Endodermal cell (in vitro differentiated cells): ENCODE results near the gene ATP11C. TPM values are rescaled to one million over a fixed set of nuclear protein-coding genes. Genes with fewer than 3 reads are reported as not detected.
"Not testable (repeated sequence)": the region's sequence is repeated elsewhere in the genome, so short reads cannot be mapped to it uniquely, and the experiment has no call there.

Experiments used
- DNase-seq: peaks from one replicate; pipeline ENCODE4 v3.0.0-alpha.2; 2017
- H3K27ac ChIP-seq: 2 replicates; pipeline ENCODE4 v1.5.1; 2013; ENCODE audit warnings: mild to moderate bottlenecking, low read depth, low read length, moderate library complexity
- H3K27me3 ChIP-seq: 2 replicates; pipeline ENCODE4 v1.6.1; 2013; ENCODE audit warnings: mild to moderate bottlenecking, low read length, moderate library complexity; ENCODE audit not compliant: insufficient read depth, control insufficient read depth, poor library complexity, severe bottlenecking
- H3K36me3 ChIP-seq: 2 replicates; pipeline ENCODE4 v1.7.0; 2013; ENCODE audit warnings: mild to moderate bottlenecking, low read length, moderate library complexity; ENCODE audit not compliant: control insufficient read depth, insufficient read depth
- H3K4me1 ChIP-seq: one replicate; pipeline ENCODE4 v1.7.0; 2013; ENCODE audit warnings: low read length; ENCODE audit not compliant: control insufficient read depth, insufficient read depth
- H3K4me3 ChIP-seq: 2 replicates; pipeline ENCODE4 v1.5.1; 2013; ENCODE audit warnings: mild to moderate bottlenecking, low read length, moderate library complexity
- H3K9ac ChIP-seq: 2 replicates; pipeline ENCODE4 v1.6.1; 2013; ENCODE audit warnings: mild to moderate bottlenecking, low read length, moderate library complexity; ENCODE audit not compliant: poor library complexity, severe bottlenecking; ENCODE audit errors: extremely low read depth
- H3K9me3 ChIP-seq: 2 replicates; pipeline ENCODE4 v1.6.1; 2013; ENCODE audit warnings: mild to moderate bottlenecking, low read length, moderate library complexity; ENCODE audit not compliant: control insufficient read depth
- H3K27ac Mint-ChIP-seq: 2 replicates; pipeline ENCODE4 v1.8.0; 2020; ENCODE audit warnings: mixed read lengths
- H3K27me3 Mint-ChIP-seq: 2 replicates; pipeline ENCODE4 v1.8.0; 2021; ENCODE audit warnings: mild to moderate bottlenecking, mixed read lengths; ENCODE audit not compliant: insufficient read depth
- H3K36me3 Mint-ChIP-seq: 2 replicates; pipeline ENCODE4 v1.8.0; 2020; ENCODE audit warnings: low read depth, mixed read lengths
- H3K4me1 Mint-ChIP-seq: 2 replicates; pipeline ENCODE4 v1.8.0; 2020; ENCODE audit warnings: mixed read lengths
- H3K4me3 Mint-ChIP-seq: 2 replicates; pipeline ENCODE4 v1.8.0; 2020; ENCODE audit warnings: mild to moderate bottlenecking, moderate library complexity, mixed read lengths
- H3K9me3 Mint-ChIP-seq: 2 replicates; pipeline ENCODE4 v1.8.0; 2020; ENCODE audit warnings: mild to moderate bottlenecking, mixed read lengths
- CTCF ChIP-seq: fragments of 200-600 bp; sonication (generic); conservative IDR thresholded peaks from 2 replicates; pipeline ENCODE4 v1.5.0; 2021; ENCODE audit warnings: antibody characterized with exemption, mild to moderate bottlenecking
- WGBS, 2 experiments: methylation state at CpG; one replicate each; pipeline versions ENCODE4 v1.1.5 to v1.1.7; 2013; ENCODE audit warnings: missing lambda C conversion rate in 2 of 2, mixed read lengths in 1 of 2; ENCODE audit not compliant: insufficient coverage in 1 of 2, insufficient read length in 1 of 2; 5-methylcytosine and 5-hydroxymethylcytosine counted together
- total RNA-seq, 2 donors: library from RNA; stranded (reverse); fragmentation: NEBNext Ultra II Directional in 1 of 2; extraction: Animal tissue kit (Norgen Biotek cat#: 25700) in 1 of 2; gene quantifications; 2 replicates in 1 of 2; 3 replicates in 1 of 2; pipeline ENCODE4 v1.2.1, GENCODE V29; 2021

ATP11C gene
- total RNA-seq, 2 donors from 2014 or later, result 62.9 to 114 TPM

- H3K27me3 ChIP-seq, H3K4me3 Mint-ChIP-seq, H3K27ac ChIP-seq, H3K36me3 ChIP-seq, H3K27ac Mint-ChIP-seq, H3K4me1 ChIP-seq, H3K36me3 Mint-ChIP-seq, H3K4me3 ChIP-seq, DNase-seq, H3K9me3 Mint-ChIP-seq, H3K9ac ChIP-seq, H3K4me1 Mint-ChIP-seq, H3K9me3 ChIP-seq: not testable (repeated sequence)
- WGBS, 2 experiments, result 87% methylated on average over 2 of the region's 3 CpGs; no CpG with 5 or more reads in 1 of the 2 experiments
- TF ChIP-seq CTCF, result peak; percentile 83
- peaks cover 27% of the 10 kb centered on the region for H3K27me3 Mint-ChIP-seq
Measured at GRCh38 chrX:139966159-139966558, 33.3 kb upstream of the ATP11C start.

GRCh38 chrX:139965421-139965820, 32.6 kb upstream of the ATP11C start, which contains the start of gene CXorf66:
CXorf66 (minus strand) TSS chrX:139965521; CDS start chrX:139965496, 25 bp downstream.
- no peak within 1 kb of the TSS for H3K4me3 ChIP-seq
- peaks cover 30% of the 10 kb centered on the region for H3K27me3 Mint-ChIP-seq
- no peaks in the 10 kb centered on the region for H3K27me3 ChIP-seq
- H3K36me3 ChIP-seq, result no peaks in the 10 kb centered on the region
- H3K36me3 Mint-ChIP-seq, result no peaks in the 10 kb centered on the region
- TF ChIP-seq CTCF, result no peak
- no peak within 1 kb of the TSS for H3K27ac Mint-ChIP-seq
- H3K4me3 Mint-ChIP-seq, result no peak within 1 kb of the TSS
- H3K9ac ChIP-seq, result no peak within 1 kb of the TSS
- H3K9me3 ChIP-seq, result no peaks in the 10 kb centered on the region
- H3K27ac ChIP-seq, result no peak within 1 kb of the TSS
- no peak for DNase-seq
- 98 to 100% methylated on average over 3 to 7 of the region's 7 CpGs for WGBS, 2 experiments
- peaks cover 6% of the 10 kb centered on the region for H3K9me3 Mint-ChIP-seq
- H3K4me1 ChIP-seq, result no peaks in the 10 kb centered on the region
- H3K4me1 Mint-ChIP-seq, result peaks cover 4% of the 10 kb centered on the region

- not testable (repeated sequence) for H3K36me3 Mint-ChIP-seq, H3K4me1 ChIP-seq, DNase-seq, H3K27me3 ChIP-seq, H3K27ac ChIP-seq, H3K9me3 ChIP-seq, H3K4me1 Mint-ChIP-seq, H3K4me3 Mint-ChIP-seq, H3K27ac Mint-ChIP-seq, H3K9ac ChIP-seq, H3K9me3 Mint-ChIP-seq, H3K4me3 ChIP-seq, H3K36me3 ChIP-seq
- 50 to 55% methylated on average over 1 to 2 of the region's 2 CpGs for WGBS, 2 experiments
- H3K27me3 Mint-ChIP-seq, result peaks cover 19% of the 10 kb centered on the region
Measured at GRCh38 chrX:139961091-139961490, 28.2 kb upstream of the ATP11C start.

GRCh38 chrX:139949703-139950102, 16.9 kb upstream of the ATP11C start:
- Mint-ChIP-seq H3K36me3 (no peaks in the 10 kb centered on the region), H3K9me3 (no peaks in the 10 kb centered on the region), H3K27me3 (peaks cover 1% of the 10 kb centered on the region), H3K4me1 (no peaks in the 10 kb centered on the region), H3K4me3 (no peak overlapping the region), H3K27ac (no peak overlapping the region)
- H3K9ac ChIP-seq, result no peak overlapping the region
- WGBS, 2 experiments, result 44 to 67% methylated on average over 1 to 3 of the region's 3 CpGs
- DNase-seq, result no peak
- no peaks in the 10 kb centered on the region for H3K27me3 ChIP-seq
- no peaks in the 10 kb centered on the region for H3K9me3 ChIP-seq
- no peak overlapping the region for H3K27ac ChIP-seq
- no peak overlapping the region for H3K4me3 ChIP-seq
- TF ChIP-seq CTCF, result peak; percentile 56
- H3K36me3 ChIP-seq, result no peaks in the 10 kb centered on the region
- H3K4me1 ChIP-seq, result no peaks in the 10 kb centered on the region
